ENCODE measurements around the gene CAPN1.

- TF ChIP-seq EZH2phosphoT487 (IDR thresholded peaks at IDR 0.05; ENCODE audit: insufficient read depth, low read depth) (no peak), EZH2 (IDR thresholded peaks at IDR 0.05; ENCODE audit: insufficient read depth, poor library complexity, severe bottlenecking) (no peak)
These were observed 14.1 kb upstream of the CAPN1 start for GRCh38 chr11:65167656-65168055.
